MCF 10A (cell line): ENCODE data around the gene NFAM1. TPM values are rescaled to one million over a fixed set of nuclear protein-coding genes. Genes with fewer than 3 reads are reported as not detected.
A peak's percentile ranks its signal among the peaks of the same experiment; 100 is the strongest.

ENCODE experiments used
- BruUV-seq: library from RNA; stranded (reverse); fragments of 400-500 nt; replicated peaks from 2 replicates; lab custom pipeline; 2021; lab: Mats Ljungman, UMichigan
- CTCF ChIA-PET: fragments of 300-600 bp; sonication (Branson Sonifier 250); formaldehyde crosslinking; extraction: SDS; loops from one replicate; lab custom pipeline; 2021; ENCODE audit warnings: antibody characterized with exemption, inconsistent platforms; lab: Yijun Ruan, JAX
- POLR2A ChIA-PET: fragments of 300-600, 350-650 bp; sonication (Branson Sonifier 250); formaldehyde crosslinking; extraction: SDS; loops from one replicate; lab custom pipeline; 2020; ENCODE audit warnings: antibody characterized with exemption, inconsistent platforms; lab: Yijun Ruan, JAX
- DNase-seq: peaks from one replicate; pipeline ENCODE4 v3.0.0-alpha.2; 2018; ENCODE audit not compliant: unreplicated experiment
- H3K27ac Mint-ChIP-seq: one replicate; pipeline ENCODE4 v1.8.0; 2022; ENCODE audit warnings: mild to moderate bottlenecking, low read depth, mixed read lengths; ENCODE audit not compliant: unreplicated experiment
- H3K27me3 Mint-ChIP-seq: one replicate; pipeline ENCODE4 v1.8.0; 2022; ENCODE audit warnings: mixed read lengths; ENCODE audit not compliant: insufficient read depth, unreplicated experiment
- H3K36me3 Mint-ChIP-seq: one replicate; pipeline ENCODE4 v1.8.0; 2022; ENCODE audit warnings: mild to moderate bottlenecking, moderate library complexity, mixed read lengths; ENCODE audit not compliant: insufficient read depth, unreplicated experiment
- H3K4me1 Mint-ChIP-seq: one replicate; pipeline ENCODE4 v1.8.0; 2022; ENCODE audit warnings: mixed read lengths; ENCODE audit not compliant: insufficient read depth, unreplicated experiment
- H3K4me3 Mint-ChIP-seq: one replicate; pipeline ENCODE4 v1.8.0; 2022; ENCODE audit warnings: mild to moderate bottlenecking, moderate library complexity, mixed read lengths; ENCODE audit not compliant: unreplicated experiment
- H3K9me3 Mint-ChIP-seq: one replicate; pipeline ENCODE4 v1.8.0; 2022; ENCODE audit warnings: mixed read lengths; ENCODE audit not compliant: unreplicated experiment
- intact Hi-C: fragments of 100-400 bp; cut with micrococcal nuclease; formaldehyde crosslinking; loops from 2 replicates; pipeline ENCODE4 v1.14.1; 2022
- total RNA-seq: library from RNA; stranded (reverse); gene quantifications from 2 replicates; pipeline ENCODE4 v1.2.3, GENCODE V29; 2022
- TF ChIP-seq, protein P1 (sequence below): fragments of 200-600 bp; IDR thresholded peaks from one replicate; pipeline ENCODE4 v1.8.0; 2022; ENCODE audit warnings: antibody characterized with exemption, mild to moderate bottlenecking; ENCODE audit not compliant: unreplicated experiment

Gene NFAM1
- total RNA-seq, 1 experiment from 2014 or later = not detected

DNA sequence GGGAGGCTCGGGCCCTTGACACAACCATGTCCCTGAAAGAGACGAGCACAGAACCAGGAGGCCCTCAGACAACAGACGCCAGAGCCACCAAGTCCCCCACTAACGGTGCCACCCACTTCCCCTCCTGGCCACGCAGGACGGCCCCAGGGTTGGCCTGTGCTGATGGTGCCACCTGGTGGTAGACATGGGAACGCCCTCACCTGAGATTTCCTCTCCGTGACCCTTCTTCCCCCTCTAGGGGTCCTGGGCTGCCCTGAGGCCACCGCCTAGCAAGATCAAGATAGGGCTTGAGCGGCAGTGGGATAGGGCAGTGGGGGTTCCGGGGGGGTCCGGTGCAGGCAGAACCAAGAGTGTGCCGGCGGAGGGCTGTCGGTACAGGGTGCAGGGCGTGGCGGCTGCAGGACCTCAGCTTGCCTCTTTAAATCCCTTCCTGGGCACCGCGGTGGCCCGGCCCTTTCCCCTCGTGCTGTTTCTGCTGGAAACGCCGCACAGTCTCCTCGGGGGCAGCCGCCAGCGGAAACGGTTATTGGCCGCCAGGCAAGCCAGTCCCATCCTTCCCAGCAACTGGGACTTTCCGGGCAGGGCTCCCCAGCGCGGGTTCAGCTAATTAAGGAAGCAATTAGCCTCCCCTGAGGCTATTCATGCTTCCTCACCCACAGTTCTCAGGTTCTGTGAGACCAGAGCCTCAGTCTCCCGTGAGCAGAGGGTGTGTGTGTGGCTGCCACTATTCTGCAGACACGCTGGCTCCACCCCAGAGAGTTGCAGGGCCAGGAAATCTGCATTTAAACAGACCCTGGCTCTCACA, 5.5 kb upstream of the NFAM1 start:
- Mint-ChIP-seq H3K4me1 (peaks cover 15% of the 10 kb centered on the region), H3K27ac (no peak overlapping the region), H3K27me3 (no peaks in the 10 kb centered on the region), H3K9me3 (no peaks in the 10 kb centered on the region), H3K36me3 (no peaks in the 10 kb centered on the region), H3K4me3 (peak overlapping the region; percentile 68)
- TF ChIP-seq, protein P1, sequence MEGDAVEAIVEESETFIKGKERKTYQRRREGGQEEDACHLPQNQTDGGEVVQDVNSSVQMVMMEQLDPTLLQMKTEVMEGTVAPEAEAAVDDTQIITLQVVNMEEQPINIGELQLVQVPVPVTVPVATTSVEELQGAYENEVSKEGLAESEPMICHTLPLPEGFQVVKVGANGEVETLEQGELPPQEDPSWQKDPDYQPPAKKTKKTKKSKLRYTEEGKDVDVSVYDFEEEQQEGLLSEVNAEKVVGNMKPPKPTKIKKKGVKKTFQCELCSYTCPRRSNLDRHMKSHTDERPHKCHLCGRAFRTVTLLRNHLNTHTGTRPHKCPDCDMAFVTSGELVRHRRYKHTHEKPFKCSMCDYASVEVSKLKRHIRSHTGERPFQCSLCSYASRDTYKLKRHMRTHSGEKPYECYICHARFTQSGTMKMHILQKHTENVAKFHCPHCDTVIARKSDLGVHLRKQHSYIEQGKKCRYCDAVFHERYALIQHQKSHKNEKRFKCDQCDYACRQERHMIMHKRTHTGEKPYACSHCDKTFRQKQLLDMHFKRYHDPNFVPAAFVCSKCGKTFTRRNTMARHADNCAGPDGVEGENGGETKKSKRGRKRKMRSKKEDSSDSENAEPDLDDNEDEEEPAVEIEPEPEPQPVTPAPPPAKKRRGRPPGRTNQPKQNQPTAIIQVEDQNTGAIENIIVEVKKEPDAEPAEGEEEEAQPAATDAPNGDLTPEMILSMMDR = peak; percentile 100
- BruUV-seq = no TSS peak
- DNase-seq = peak; percentile 59
- POLR2A ChIA-PET = interaction anchor here (1.2 to 3.0 kb wide), 3 partner anchors 78 to 347 kb away, joined by 3 to 11 read pairs (median 4); partner anchors contain the start of gene NDUFA6
- intact Hi-C loops = loop anchor here (1.0 to 5.0 kb wide), 6 partner anchors 63 to 470 kb away; partner anchors contain the start of genes NDUFA6 and SEPTIN3
- CTCF ChIA-PET = interaction anchor here (0.6 to 5.9 kb wide), 22 partner anchors 8 to 616 kb away, joined by 3 to 36 read pairs (median 4); partner anchors contain the start of gene NDUFA6

DNA sequence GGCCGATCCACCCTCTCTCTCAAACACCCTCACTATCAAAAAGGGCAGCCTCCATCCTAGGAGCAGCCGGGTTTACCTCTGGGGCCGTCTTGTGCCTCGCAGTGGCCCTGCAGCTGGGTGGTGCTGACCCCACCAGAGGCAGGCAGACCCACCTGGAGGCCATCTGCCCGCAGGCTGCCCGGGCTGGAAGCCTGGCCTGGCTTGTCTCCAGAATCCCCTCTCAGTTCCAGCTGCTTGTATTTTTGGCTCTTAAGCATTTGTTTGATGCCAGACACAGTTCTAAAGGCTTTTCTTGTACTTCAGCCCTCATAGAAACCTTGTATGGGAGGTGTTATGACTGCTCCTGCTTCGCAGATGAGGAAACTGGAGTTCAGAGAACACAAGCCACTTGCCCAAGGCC, 4.2 kb upstream of the NFAM1 start:
- intact Hi-C loops = loop anchor here (5.0 kb wide), 3 partner anchors 124 to 469 kb away; partner anchors contain the start of gene SEPTIN3
- H3K36me3 Mint-ChIP-seq = no peaks in the 10 kb centered on the region
- H3K4me1 Mint-ChIP-seq = peaks cover 15% of the 10 kb centered on the region
- TF ChIP-seq, protein P1 = no peak
- DNase-seq = no peak
- no peak overlapping the region for H3K4me3 Mint-ChIP-seq
- BruUV-seq = no TSS peak
- ChIA-PET CTCF (interaction anchor here (0.5 to 5.9 kb wide), 15 partner anchors 9 to 1068 kb away, joined by 3 to 36 read pairs (median 3); partner anchors contain the start of gene CENPM), POLR2A (interaction anchor here (0.7 to 3.0 kb wide), 2 partner anchors 119 to 346 kb away, joined by 4 to 11 read pairs; partner anchors contain the start of gene NDUFA6)
- no peak overlapping the region for H3K27ac Mint-ChIP-seq
- H3K9me3 Mint-ChIP-seq = no peaks in the 10 kb centered on the region
- no peaks in the 10 kb centered on the region for H3K27me3 Mint-ChIP-seq

DNA sequence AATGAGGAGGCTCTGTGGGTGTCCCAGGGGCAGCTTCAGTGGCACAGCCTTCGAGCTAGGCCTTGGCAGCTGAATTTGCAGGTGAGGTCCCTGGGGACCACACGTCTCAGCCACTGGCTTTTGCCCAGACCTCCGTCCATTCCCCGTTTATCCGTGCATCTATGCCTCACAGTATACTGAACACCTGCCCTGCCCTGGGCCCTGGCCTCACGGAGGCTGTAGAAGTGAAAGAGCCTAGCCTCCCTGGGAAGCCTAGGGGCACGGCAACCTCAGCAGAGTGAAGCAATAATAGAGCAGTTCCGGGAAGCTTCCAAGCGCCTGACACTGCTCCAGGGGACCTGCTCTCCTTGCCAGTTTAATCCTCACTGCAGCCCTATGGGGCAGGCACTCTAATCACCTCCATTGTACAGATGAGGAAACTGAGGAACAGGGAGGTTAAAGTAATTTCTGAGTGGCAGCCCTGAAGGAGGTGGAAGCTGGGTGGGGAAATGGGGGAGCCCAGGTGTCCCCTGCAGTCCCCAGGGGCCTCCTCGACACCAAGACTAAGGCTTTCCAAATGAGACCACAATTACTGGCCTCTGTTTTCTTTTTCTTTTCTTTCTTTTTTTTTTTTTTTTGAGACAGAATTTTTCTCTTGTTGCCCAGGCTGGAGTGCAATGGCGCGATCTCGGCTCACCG, 2.7 kb upstream of the NFAM1 start:
- TF ChIP-seq, protein P1 = no peak
- Mint-ChIP-seq H3K36me3 (peaks cover 8% of the 10 kb centered on the region), H3K27me3 (no peaks in the 10 kb centered on the region), H3K4me1 (peaks cover 17% of the 10 kb centered on the region), H3K4me3 (no peak overlapping the region), H3K27ac (no peak overlapping the region), H3K9me3 (no peaks in the 10 kb centered on the region)
- BruUV-seq = no TSS peak
- CTCF ChIA-PET = interaction anchor here (0.5 to 5.9 kb wide), 7 partner anchors 39 to 343 kb away, joined by 4 to 36 read pairs (median 7); no protein-coding TSS in a partner anchor
- intact Hi-C loops = loop anchor here (5.0 kb wide), 3 partner anchors 123 to 468 kb away; partner anchors contain the start of gene SEPTIN3
- POLR2A ChIA-PET = interaction anchor here (0.6 to 3.0 kb wide), 6 partner anchors 9 to 645 kb away, joined by 3 to 11 read pairs (median 5); partner anchors contain the start of gene NDUFA6
- DNase-seq = peak; percentile 49
